T-helper 2 cell treated with Interferon-gamma antibody and Interleukin-4, amounts not matched to agents 100 ng/mL and 5 ng/mL, for 36 hours (primary cell): ENCODE results near the gene ASB11. TPM values are rescaled to one million over a fixed set of nuclear protein-coding genes. Genes with fewer than 3 reads are reported as not detected.

Experiments
- intact Hi-C: fragments of 100-400 bp; cut with micrococcal nuclease; formaldehyde crosslinking; loops from one replicate; pipeline ENCODE4 v1.15.1; 2023
- total RNA-seq: library from RNA; stranded (reverse); gene quantifications from 2 replicates; pipeline ENCODE4 v1.2.3, GENCODE V29; 2022

Gene ASB11
- total RNA-seq: not detected in 2 replicates

GRCh38 chrX:15315509-15315908 is at the start of gene ASB11:
TSS of gene ASB11 (minus strand) at chrX:15315640. CDS start at chrX:15315605, 35 bp downstream.
- intact Hi-C loops: no loop called here

GRCh38 chrX:15359701-15360100 is 44.3 kb upstream of the ASB11 start:
- intact Hi-C loops: no loop called here

- intact Hi-C loops: no loop called here
These were observed 43.1 kb upstream of the ASB11 start for GRCh38 chrX:15358533-15358932.

GRCh38 chrX:15356444-15356843 is 41.0 kb upstream of the ASB11 start:
- intact Hi-C loops: no loop called here

GRCh38 chrX:15350329-15350996 is 35.0 kb upstream of the ASB11 start:
- intact Hi-C loops: no loop called here

- intact Hi-C loops: loop anchor here (1.0 to 5.0 kb wide), 2 partner anchors 119 to 218 kb away; no protein-coding TSS in a partner anchor
These were observed 33.6 kb upstream of the ASB11 start for GRCh38 chrX:15349046-15349445.

- intact Hi-C loops: loop anchor here (5.0 kb wide), 1 partner anchor 221 kb away; no protein-coding TSS in a partner anchor
These were observed 30.5 kb upstream of the ASB11 start for GRCh38 chrX:15345976-15346375.

GRCh38 chrX:15344106-15344505 is 28.7 kb upstream of the ASB11 start:
- intact Hi-C loops: no loop called here

- intact Hi-C loops: no loop called here
These were observed 27.6 kb upstream of the ASB11 start for GRCh38 chrX:15343075-15343476.

GRCh38 chrX:15340867-15341266 is 25.4 kb upstream of the ASB11 start:
- intact Hi-C loops: no loop called here

GRCh38 chrX:15336023-15336413 is 20.6 kb upstream of the ASB11 start:
- intact Hi-C loops: loop anchor here (10.0 kb wide), 6 partner anchors 181 to 1591 kb away; partner anchors contain the start of genes CTPS2, GEMIN8 and SYAP1

- intact Hi-C loops: loop anchor here (1.0 to 10.0 kb wide), 10 partner anchors 181 to 1591 kb away; partner anchors contain the start of genes AP1S2, CTPS2, FANCB and GEMIN8
These were observed 19.9 kb upstream of the ASB11 start, which contains the start of gene PIGA for GRCh38 chrX:15335135-15336022. TSS of gene PIGA (minus strand) at chrX:15335523. CDS start at chrX:15331930, 3,593 bp downstream.

- intact Hi-C loops: loop anchor here (10.0 kb wide), 6 partner anchors 180 to 1590 kb away; partner anchors contain the start of genes CTPS2, GEMIN8 and SYAP1
These were observed 19.1 kb upstream of the ASB11 start for GRCh38 chrX:15334561-15334960.

- intact Hi-C loops: no loop called here
These were observed 13.4 kb upstream of the ASB11 start for GRCh38 chrX:15328821-15329220.

GRCh38 chrX:15328131-15328530 is 12.7 kb upstream of the ASB11 start:
- intact Hi-C loops: no loop called here

GRCh38 chrX:15322472-15322871 is 7.0 kb upstream of the ASB11 start:
- intact Hi-C loops: no loop called here

- intact Hi-C loops: no loop called here
These were observed 6.6 kb upstream of the ASB11 start for GRCh38 chrX:15322072-15322471.

GRCh38 chrX:15321447-15321846 is 6.0 kb upstream of the ASB11 start:
- intact Hi-C loops: no loop called here

- intact Hi-C loops: no loop called here
These were observed 4.9 kb upstream of the ASB11 start for GRCh38 chrX:15320297-15320696.

- intact Hi-C loops: no loop called here
These were observed 3.6 kb upstream of the ASB11 start for GRCh38 chrX:15319075-15319474.

GRCh38 chrX:15314472-15314871 is 968 bp downstream of the ASB11 start:
- intact Hi-C loops: no loop called here

- intact Hi-C loops: no loop called here
These were observed 4.3 kb downstream of the ASB11 start for GRCh38 chrX:15311119-15311518.
